Measurements from ENCODE around the gene DGKG.

Gene DGKG

DNA sequence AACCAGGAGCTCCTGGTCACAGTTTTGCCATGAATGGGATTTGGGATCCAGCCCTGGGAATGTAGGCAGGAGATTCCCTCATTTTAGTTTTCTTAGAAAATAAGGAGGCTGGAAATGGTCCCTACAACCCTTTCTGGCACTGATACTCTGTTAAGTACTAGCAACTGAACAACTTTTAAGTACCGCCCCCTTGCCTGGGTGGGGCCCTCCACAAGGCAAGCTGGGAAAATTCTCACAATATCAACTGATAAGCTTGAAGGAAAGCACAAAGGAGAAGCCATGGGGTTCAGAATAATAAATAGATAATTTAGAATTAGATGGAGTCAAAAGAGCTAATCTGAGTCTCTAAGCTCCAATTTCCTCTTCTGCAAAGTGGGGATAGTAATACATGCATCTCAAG lies 4.2 kb upstream of the DGKG start:
- DNase-seq = no peak

GRCh38 chr3:186365202-186365974 lies 3.4 kb upstream of the DGKG start:
- no peak for DNase-seq

- no peak for DNase-seq
Measured at GRCh38 chr3:186362988-186363387, 954 bp upstream of the DGKG start.

GRCh38 chr3:186362537-186362842 lies 456 bp upstream of the DGKG start:
- DNase-seq = no peak

- DNase-seq = no peak
Measured at GRCh38 chr3:186361246-186361761, 730 bp downstream of the DGKG start.

DNA sequence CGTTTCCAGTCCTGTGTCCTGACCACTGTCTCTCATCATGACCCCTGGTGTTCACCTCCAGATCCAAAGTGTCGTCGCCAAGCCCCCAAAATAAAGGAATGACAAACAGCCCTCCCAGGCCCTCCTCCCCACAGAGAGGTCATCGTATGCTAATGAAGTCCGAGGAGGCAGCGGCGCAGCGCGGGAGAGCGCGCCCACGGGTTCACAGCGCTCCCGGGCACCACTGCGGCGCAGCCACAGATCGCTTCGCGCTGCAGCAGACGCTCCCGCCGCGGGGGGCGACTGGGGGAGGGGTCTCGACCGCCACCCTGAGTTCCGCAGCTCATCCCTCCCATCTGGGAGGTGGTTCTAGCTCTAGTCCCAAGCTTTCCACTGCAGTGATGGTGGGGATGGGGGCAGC lies 1.3 kb downstream of the DGKG start:
- no peak for DNase-seq

- no peak for DNase-seq
Measured at GRCh38 chr3:186359078-186359477, 3.0 kb downstream of the DGKG start.

- no peak for DNase-seq
Measured at GRCh38 chr3:186356152-186356551, 5.9 kb downstream of the DGKG start.

DNA sequence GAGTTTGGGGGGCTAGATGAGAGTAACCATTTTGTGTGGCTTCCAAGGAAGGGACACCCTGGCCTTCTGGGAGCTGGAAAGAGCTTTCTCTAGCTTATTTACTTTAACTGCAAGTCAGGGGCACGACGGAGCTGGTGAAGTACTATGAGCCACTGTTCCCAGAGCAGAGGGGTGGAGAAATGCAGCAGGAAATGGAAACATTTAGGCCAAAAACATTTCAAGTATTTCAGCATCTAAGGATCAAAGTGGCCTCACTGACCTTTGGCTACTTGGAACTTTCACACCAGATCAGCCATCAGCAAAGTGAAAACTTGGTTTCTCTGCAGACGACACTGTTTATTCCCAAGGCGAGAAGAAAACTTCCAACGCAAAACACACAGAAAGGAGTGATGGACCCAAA lies 7.9 kb downstream of the DGKG start:
- no peak for DNase-seq

DNA sequence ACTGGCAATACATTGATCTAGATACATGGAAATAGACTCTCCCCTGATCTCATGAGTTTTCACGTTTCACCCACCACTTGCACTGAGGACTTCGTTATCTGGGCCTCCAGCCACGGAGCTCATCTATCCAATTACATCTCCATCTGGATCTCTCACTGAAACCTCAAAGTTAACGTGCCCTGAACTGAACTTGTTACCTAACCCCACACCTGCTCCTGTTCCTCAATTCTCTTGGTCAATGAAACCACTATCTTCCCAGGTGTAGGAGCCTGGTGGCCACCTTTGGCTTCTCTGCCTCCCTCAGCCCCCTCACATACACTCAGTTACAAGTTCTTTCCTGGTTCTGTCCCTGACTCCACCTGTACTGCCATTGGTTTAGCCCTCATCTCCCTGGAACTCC lies 9.7 kb downstream of the DGKG start:
- DNase-seq = no peak

GRCh38 chr3:186342197-186342596 lies 19.8 kb downstream of the DGKG start:
- DNase-seq = no peak

DNA sequence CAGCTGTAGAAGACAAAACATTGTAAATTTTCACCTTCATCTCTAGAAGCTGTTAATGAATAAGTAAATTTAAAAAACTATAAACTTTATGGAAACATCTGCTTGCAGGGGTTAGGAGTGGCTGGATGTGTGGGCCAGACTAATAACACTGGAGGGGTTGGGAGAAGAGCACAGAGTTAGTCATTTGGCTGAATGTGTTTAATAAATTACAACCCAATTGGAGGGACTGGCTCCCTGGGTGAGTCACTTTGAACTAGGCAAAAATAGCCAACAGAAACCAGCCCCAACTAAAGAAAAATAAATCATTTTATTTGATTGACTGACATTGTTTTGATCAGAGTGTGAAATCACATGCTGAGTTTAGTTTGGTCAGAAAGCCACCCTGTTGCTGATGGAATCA lies 21.8 kb downstream of the DGKG start:
- no peak for DNase-seq

DNA sequence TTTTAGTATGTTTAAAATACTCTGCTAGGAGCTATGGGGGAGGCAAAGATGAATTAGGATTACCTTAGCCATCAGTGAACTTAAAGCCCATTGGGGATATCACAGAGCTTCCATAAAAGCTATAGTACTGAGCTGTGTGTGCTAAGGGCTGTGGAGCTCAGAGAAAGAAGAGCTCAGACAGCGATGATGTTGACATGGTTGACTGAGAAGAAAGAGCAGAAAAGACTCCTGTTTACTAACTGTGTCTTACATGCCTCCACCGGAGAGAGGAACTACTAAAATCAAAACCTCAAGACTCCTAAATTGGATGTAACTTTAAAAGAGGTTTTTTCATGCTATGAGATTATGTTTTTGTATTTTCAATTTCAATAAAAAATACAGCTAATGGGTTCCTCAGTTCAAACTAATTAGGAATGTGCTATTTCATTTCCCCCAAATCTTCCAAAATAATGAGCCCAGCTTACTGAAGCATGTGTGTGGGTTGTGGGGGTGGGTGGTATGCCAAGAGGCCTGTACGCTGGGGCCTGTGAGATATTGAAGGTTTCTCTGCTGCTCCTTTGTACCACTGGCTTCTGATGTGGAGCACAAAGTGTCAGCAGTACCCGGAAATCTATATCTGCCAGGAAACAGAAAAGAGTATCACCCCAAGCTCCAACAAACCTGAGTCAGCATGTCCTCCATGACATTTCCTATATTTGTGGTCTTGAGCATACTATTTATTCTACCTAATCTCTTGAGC lies 22.7 kb downstream of the DGKG start:
- no peak for DNase-seq

- DNase-seq = no peak
Measured at GRCh38 chr3:186333256-186333655, 28.8 kb downstream of the DGKG start.

DNA sequence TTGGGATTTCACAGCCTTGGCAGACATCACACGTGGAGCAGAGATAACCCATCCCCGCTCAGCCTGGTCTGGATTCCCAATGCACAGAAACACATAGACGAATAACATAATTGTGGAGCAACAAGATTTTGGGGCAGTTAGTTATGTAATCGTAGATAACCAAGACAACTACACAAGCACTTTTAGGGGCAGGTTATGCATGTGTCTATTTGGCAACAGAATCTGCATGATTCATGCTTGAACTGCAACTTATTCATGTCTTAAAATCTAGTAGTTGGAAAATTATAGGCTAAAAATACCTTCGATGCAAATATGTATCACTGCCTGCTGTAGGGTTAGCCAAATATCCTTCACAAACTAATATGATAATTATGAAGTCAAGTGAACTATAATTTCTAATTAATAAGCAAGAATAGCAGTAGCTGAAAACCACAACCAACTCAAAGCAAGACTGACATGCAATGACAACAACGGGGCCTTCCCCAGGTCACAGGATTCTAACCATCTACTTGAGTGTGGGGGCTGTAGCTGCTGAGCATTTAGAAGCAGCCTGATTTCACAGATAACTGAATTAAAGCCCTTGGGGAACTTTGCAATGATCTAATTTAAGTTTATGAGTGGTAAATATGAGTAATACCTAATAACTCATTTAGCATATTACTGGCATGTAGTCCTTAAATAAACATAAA lies 31.1 kb downstream of the DGKG start:
- no peak for DNase-seq

DNA sequence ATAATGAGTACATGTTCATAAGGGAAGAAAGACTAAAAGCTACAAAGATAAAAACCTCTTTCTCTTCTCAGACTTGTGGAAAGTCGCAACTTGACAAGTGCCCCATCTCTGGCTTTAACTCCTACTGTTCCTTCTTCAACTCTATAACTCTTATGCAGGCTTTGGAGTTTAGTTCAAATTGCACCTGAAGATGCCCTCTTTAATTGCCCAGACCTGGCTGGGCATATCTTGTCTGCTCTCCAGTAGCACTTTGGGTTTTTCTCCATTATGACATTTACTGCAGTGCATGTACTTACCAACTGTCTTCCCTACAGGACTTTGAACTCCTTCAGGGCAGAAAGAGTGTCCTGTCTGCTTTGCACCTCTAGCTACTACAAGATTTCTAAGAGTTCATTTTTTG lies 32.4 kb downstream of the DGKG start:
- no peak for DNase-seq

DNA sequence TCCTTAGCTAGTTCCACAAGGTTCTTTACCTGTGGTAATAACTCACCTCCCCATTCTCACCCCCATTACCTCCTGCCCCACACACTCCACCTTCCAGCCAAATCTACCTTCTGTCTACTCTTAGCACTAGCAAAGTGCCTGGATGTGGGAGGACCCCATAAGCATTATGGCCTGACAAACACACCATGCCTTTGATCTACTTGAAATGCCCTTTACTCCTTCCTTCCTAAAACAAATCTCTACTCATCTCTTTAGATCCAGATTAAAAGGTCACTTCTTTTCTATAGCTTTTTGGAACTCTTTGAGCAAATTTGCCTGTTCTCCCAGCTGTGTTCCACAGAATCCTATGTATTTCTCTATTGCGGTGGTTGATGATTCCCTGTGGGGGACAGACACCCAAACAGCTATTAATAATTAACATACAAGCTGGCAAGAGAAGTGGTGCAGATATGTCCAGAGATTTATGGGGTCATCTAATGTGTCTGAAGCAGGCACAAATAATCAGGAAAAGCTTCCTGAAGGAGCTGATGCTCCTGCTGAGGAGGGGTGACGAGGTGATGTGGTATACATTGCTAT lies 34.0 kb downstream of the DGKG start:
- DNase-seq = no peak

DNA sequence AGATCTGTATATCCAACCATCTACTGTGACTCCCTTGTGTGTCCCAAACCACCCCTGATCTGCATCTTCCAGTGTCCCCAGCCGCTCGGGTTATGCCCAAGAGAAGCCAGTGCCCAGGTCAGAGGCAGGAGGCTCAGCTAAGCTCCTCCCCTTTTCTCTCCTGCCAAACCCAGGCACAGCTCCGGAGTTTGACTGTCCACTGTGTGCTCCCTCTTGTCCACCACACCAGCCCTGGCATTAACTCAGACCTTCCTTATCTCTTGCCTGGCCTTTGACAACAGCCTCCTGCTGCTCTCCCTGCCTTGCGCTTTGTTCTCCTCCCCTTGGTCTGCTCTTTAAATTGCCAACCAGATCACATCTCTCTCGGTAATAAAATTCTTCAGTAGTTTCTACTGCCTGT lies 39.3 kb downstream of the DGKG start:
- DNase-seq = no peak

GRCh38 chr3:186321746-186322145 lies 40.3 kb downstream of the DGKG start:
- no peak for DNase-seq

- DNase-seq = no peak
Measured at GRCh38 chr3:186320862-186321568, 41.0 kb downstream of the DGKG start.

DNA sequence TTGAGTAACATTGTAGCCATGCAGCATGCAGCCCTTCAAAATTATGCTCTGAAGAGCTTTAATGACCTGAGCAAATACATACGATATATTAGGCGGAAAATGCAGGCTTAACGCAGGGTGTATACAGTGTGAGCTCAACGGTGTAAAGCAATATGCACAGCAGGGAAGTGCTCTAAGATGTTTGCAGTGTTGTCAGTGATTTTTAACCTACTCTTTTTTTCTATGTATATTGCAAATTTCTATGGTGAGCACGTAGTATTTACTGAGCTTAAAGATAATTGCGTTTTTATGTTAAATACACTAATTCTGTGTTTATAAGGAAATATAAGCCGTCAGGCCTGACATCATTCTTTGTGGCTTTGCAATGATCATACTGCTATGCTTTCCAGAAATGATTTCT lies 42.1 kb downstream of the DGKG start:
- DNase-seq = no peak

DNA sequence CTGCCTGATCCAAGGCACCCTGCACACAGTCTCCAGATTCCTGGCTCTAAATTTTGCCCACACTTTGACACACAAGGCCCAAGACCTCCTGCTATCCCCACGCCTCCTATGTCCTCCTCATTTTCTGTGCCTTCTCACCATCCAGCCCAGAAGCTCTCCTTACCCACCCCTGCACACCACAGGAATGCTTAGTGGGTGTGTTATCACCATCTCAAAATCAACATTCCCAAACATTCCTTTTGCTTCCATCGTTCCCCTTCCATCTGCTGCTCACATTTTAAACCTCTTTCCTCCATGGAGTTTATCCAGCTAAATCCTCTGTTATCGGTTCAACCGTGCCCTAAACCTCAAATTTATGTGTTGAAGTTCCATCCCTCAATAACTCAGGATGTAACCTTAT lies 43.9 kb downstream of the DGKG start:
- no peak for DNase-seq

GRCh38 chr3:186317478-186317877 lies 44.6 kb downstream of the DGKG start:
- no peak for DNase-seq

Measured in NCI-H2029 treated with DMSO at 0.1 percent for 48 hours (cell line).